Right lobe of liver (tissue), 4 donors: Measurements from ENCODE around the gene SSBP2.

Source experiments
- CTCF ChIP-seq, 4 donors: fragments of 200-600 bp in 3 of 4; fragments of 450-650 bp in 1 of 4; IDR thresholded peaks; one replicate each; pipeline versions ENCODE4 v1.5.1 to v1.8.0; 2016 to 2022; ENCODE audit warnings: antibody characterized with exemption in 4 of 4, mild to moderate bottlenecking in 2 of 4
- POLR2A ChIP-seq: fragments of 450-650 bp; IDR thresholded peaks from one replicate; pipeline ENCODE4 v1.6.1; 2017; ENCODE audit warnings: antibody characterized with exemption, mild to moderate bottlenecking
- donor health status: DM: no; HTN: no; CAD: no.
- donor health status: DM: no; HTN: no; CAD: no.
- donor health status: DM: no; HTN: yes; CAD: no.

DNA sequence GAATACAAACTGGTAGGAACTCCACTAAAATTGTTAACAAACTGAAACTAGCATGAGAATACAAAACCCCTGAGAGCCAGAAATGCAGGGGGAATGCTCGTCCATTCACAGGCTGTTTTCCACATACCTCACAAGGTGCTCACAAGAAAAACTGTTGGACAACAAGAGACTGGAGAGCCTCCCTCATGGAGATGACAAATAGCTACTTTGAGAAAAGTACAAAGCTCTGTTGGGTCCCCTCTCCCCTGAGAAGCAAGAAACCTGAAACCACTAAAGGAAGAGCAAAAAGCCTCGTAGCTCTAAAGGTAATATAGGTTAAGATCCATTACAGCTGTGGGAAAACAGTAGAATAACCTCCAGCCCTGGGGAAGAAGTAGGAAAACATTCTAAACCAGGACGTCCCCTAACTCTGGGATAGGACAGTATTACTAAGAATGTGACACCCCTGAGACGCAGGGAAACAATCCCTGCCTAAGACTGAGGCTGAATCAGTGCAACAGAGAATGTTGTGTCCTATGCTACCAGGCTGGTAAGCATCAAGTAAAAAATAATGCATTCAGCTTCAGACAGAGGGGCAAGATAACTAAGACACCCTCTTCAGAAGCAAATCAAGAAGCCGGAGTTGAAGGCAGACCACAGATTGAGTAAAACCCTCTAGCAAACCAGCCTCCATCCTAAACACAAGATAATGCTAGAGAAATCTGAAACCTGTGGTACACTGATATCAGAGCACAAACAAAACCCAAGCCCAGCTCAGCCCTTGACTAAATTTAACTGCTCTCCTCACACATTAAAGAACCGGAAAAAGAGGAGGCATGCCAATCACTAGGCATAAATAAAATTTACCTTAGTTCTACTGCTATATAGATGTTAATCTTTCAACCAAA is 160.2 kb downstream of the SSBP2 start:
- TF ChIP-seq POLR2A: no peak
- TF ChIP-seq CTCF (IDR thresholded peaks at IDR 0.05): no peak
